ENCODE data around the gene RSPO4.

GRCh38 chr20:1012359-1013168, 10.5 kb upstream of the RSPO4 start:
- TF ChIP-seq CTCF (IDR thresholded peaks at IDR 0.05 in 4 of 5, conservative IDR thresholded peaks at IDR 0.05 in 1 of 5) (no peak), POLR2A (IDR thresholded peaks at IDR 0.05) (no peak)
